HG03442 (cell line): ENCODE measurements around the gene ATP2B2.

ENCODE experiments used
- ATAC-seq: cut with Tn5 transposase; IDR thresholded peaks from one replicate; pipeline ENCODE4 v1.9.1; 2021; ENCODE audit warnings: mild to moderate bottlenecking, moderate library complexity; ENCODE audit not compliant: unreplicated experiment

ATP2B2 gene

DNA sequence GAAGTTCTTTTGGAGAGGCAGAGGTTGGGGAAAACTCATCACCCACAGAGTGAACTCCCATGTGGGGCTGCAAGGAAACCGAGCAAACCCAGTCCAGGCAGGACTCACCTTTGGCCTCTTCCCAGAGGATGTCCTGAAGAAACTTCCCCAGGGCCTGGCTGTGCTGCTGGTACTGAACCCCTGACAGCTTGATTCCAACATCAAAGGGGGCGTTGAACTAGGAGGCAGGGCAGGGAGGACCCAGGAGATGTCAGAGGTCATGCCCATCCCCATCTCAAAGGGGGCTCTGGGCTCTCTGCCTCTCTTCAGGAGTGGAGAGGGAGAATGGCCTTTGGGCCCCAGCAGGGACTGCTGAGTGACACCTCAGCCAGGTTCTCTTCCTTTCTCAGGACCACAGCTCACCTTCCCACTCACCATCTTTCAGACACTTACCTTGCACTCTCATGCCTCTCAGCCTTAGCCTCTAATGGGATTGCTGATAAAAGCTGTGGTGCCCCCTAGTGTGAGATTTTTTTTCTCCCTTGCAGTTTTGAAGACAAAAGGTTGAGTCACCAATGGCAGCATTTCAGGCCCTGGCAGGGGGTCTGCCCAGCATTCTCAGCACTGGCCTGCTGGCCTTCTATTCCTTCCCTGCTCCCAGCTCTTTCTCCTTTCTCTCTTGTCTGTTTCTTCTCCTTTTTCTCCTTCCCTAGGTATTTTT lies 218.6 kb downstream of the ATP2B2 start:
- ATAC-seq: no peak

DNA sequence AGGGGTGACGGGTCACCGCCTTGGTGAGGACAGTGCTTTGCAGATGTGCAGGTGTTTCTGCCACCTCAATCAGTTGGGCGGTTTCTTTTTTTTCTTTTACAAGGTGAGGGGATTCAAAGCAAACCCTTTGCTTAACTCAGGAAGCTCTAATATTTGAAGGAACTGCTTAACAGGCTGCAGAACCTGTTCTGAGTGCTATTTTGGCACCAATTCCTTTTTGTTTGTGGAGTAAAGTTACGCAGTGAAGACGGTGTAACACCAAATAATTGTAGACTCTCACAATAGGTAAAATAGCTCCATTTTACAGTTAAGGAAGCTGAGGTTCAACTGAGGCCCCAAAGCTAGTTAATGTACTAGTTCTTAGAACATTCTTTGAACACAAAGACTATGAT lies 219.3 kb downstream of the ATP2B2 start:
- ATAC-seq: no peak

DNA sequence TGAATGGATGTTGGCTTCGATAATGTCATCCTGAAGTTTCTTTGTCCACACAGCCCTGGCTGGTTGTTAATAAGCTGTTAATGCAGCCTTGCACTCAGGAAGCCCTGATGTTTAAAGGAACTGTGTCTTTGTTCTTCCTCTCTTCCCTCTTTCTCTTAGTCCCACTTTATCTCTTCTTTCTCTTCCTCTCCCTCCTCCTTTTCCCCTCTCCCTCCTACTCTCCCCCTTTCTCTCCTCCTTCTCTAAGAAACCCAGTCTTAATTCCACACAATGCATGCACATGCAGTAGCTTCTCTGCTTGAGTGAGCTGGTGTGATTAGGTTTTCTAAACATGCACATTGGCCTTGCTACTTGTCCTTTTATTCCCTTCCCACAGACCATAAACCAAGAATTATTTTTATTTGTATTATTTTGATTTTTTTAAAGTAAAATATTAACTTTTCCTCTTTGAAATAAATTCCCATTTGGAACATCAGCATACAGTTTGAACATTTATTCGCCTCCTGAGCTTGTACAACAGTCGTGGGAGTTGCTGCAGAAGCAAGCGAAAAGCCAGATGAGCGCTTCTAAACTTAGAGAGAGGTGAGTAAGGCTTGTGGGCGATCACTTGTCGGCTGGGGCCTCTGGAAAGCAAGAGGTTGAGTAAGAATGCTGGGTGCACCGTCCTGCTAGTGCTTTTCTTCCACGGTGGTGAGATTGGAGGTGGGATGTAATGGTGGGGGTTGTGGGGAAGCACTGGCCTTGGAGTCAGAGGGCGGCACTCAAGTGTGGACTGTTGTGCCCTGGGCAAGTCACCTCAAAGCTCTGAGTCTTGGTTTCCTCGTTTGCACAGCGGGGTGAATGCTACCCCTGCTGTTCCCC lies 219.9 kb downstream of the ATP2B2 start:
- ATAC-seq: no peak

DNA sequence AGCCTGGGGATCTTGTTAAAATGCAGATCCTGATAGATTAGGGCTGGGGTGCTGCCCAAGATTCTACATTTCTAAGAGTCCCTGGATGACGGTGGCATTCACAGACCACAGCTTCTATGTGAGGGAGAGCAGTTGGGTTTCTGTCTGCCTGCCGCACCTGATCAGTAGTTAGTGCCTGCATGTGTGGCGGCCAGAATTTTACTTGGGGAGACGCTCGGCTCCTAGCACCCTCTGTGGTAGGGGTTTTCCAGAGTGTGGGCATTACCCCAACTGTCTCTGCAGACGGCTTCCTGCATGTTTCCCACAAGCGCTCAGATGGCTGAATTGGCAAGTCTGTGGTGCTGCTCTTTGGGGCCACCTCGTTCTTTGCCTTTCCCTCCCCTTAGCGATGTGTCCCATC lies 220.9 kb downstream of the ATP2B2 start:
- no peak for ATAC-seq

DNA sequence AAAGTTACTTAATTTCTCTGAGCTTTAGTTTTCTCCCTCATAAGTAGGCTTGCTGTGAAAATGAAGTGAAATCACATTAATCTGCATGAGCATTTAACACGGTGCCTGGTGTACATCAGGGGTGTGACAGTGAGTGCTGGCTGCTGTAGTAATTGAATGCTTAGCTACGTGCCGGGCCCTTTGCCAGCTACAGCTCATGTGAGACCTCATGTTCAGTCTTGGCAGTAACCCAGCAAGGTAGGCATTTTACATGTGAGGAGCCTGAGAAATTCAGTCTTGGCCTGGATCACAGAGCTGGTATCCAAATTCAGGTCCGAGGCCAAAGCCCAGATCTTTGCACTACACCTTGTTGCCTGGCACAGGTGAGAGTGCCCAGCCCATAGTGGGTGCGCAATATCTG lies 221.7 kb downstream of the ATP2B2 start:
- no peak for ATAC-seq

DNA sequence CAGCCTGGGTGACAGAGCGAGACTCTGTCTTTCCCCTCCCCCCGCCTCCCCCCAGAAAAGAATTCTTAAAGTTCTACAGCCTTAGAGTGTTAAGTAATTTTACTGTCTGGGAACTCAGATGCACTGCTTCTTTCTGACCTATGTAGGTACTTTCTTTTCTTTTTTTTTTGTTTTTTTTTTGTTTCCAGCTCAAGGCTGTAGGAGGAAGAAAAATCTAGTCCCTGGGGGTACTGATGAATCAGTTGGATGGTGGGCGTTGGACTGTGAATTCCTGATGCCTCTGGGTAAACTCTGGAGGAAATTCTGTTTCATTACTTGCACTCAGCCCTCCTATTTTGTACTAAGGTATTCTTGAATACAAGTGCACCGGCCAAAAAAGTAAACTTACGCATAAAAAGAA lies 223.4 kb downstream of the ATP2B2 start:
- ATAC-seq: no peak

DNA sequence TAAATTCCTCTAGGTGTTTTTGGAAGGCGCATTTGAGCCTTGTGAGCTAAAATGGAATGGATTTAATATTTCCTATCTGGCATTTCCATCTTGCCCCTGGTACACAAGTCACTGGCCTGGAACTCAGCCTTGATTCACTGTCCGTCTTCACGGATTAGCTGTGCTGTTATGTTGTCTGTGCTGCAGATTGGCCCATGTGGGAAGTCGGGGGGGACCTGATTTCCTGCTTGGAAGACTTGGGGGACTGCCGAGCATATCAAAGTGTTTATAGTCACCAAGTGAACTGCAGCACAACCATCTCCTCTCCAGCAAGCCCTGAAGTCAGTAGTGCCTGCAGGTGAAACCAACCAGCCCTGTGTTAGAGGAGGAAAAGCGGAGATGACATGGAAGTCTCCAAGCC lies 224.8 kb downstream of the ATP2B2 start:
- ATAC-seq: no peak

DNA sequence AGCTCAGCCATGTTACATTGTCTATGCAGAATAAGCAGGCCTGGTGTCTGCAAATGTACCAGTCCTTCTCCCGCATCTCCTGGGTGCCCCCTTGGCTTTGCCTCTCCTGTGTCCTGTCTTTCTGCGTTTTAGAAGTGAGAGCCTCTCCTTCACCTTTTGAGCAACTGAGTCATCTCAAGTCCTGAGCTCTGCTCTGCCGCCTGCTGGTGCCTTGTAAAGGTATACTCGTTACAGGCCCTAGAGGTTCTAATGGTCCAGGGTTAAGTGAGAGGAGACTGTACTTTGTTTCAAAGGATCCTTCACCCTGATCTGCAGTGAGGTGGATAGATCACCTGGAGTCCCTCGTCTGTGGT lies 225.2 kb downstream of the ATP2B2 start:
- ATAC-seq: no peak

DNA sequence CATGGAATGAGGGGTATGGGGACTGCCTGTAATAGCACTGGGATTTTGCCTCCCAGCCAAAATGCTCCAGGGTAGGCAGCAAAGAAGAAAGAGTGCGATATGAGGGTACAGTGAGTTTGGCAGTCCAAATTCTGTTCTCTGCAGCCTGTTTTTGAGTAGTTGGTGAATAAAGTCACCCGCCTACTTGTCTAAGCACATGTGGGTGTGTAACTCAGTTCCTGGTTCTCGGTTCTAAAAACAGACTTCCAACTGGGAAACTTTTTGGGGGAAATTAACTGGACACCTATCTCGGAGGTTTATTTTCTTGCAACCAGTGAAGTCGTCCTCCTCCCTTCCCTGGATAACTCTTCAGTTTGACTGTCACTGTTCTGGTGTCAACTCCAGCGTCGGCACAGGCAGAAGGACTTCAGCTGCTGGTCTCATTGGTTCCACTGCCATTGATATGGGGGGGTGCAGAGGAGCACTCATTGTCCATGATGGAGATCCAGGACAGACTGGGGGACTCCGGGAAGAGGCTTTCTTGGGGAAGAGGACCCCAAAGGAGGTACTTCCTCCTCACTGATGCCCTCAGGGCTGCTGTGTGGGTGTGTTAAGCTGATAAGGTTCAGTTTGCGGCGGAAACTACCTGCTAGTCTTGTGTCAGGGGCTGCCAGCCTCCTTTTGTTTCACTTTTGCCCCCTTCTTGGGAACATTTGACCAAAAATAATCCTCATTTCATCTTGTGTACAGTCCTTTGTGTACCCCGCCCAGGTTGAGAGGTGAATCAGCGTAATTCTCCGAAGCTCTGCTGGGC lies 225.8 kb downstream of the ATP2B2 start:
- ATAC-seq: no peak

DNA sequence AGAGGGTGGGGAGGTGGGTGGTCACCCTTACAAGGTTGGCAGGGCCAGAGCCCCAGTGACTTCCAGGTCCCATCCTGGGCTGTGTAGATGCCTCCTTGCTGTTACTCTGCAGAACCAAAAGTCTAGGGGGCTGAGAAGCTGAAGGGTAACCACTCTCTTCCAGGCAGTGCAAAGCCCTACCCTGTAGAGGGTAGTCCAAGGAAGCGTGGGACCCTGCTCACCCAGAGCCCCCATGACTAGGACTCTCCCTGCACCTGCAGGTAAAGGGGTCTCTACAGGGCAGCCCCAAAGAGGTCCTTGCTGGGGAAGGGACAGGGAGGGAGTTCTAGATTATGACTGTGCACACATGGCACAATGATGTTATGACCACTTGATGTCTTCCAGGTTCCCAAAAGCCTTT lies 226.9 kb downstream of the ATP2B2 start:
- no peak for ATAC-seq

DNA sequence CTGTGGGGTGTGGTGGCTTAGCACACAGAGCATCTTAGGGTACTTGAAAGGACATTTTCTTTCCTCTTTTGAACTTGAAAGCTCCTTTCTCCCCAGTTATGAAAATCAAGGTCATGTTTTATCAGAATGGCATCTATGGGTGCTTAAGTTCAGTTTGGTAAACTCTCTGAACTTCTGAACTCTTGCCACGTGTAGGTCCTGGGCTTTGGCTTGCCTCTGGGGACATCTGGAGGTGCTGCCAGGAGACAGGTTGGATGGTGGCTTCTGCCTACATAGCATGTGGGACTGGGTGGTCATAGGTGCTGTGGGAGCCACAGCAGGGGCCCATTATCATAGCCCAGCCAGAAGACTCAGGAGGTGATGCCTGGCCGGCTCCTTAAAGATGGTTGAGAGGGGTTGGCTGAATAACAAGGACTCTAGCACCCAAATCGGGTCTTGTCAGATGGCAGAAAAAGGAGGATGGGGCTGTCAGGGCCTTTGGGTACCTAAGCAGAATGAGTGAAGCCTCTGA lies 228.2 kb downstream of the ATP2B2 start:
- ATAC-seq: no peak

DNA sequence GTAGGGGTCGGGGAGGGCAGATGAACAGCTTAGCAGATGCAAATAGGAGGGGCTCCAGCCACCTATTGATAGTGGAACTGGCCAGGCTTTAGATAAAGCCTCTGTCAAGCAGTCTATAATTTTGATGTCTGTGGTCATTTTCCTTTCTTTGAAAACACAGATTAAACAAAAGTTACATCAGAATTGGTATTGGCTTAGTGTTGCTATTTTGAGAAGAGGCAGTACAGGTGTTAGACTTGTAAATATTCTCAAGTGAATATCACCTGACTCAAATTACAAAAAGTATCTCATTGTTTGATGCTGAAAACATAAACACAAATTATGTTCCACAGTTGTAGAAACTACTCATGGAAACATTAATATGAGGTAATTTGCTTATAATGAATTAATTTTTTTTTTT lies 230.8 kb downstream of the ATP2B2 start:
- no peak for ATAC-seq
